ENCODE data around the gene AKAP5.

DNA sequence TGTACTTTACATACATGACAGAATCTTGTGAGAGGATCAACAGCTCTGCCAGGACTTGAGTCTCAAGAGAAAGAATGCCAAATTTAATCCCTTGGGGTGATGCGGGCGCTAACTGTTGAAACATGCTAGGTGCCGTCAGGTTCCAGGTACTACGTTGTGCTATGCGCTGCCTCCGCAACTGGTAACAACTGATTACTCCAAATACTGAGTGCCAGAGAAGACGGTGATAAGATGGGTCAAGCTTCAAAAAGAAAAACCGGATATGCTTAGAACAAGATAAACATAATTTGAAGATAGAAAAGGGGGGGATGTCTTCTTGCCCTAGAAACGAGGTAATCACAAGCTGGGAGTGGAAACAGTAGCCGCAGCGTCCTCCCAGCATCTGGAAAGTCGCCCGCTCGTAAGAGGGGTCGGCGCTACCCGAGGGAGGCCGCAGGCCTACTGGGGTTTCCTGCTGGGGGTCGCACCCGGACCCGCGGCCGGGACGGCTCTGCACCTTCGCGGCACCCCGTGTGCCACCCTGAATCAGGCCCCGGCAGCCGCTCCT, 37.7 kb downstream of the AKAP5 start:
- TF ChIP-seq SMYD3 (CRISPR knock-in tag; IDR thresholded peaks at IDR 0.05) (no peak), CENPX (CRISPR knock-in tag; IDR thresholded peaks at IDR 0.05) (no peak), CBFB (CRISPR knock-in tag; IDR thresholded peaks at IDR 0.05) (no peak)

Measured in HepG2 (cell line).